HEK293 (cell line): ENCODE measurements around the gene CSTA.

Source experiments
- CTCF ChIA-PET: fragments of 350-600 bp; formaldehyde crosslinking; extraction: SDS; loops from one replicate; lab custom pipeline; 2021; ENCODE audit warnings: antibody characterized with exemption; lab: Yijun Ruan, JAX
- POLR2A ChIA-PET: fragments of 300-600 bp; formaldehyde crosslinking; extraction: SDS; loops from one replicate; lab custom pipeline; 2020; ENCODE audit warnings: antibody characterized with exemption, inconsistent platforms; lab: Yijun Ruan, JAX
- H3K27ac ChIP-seq: fragments of 200-500 bp; sonication (Bioruptor generic); 2 replicates; pipeline ENCODE4 v1.5.1; 2014; ENCODE audit warnings: low read depth, low read length, control low read depth, inconsistent platforms; ENCODE audit errors: extremely low read depth
- H3K36me3 ChIP-seq, 2 experiments: fragments of 200-500 bp in 1 of 2; sonication (Bioruptor generic) in 1 of 2; 1 replicate in 1 of 2; 2 replicates in 1 of 2; pipeline ENCODE4 v1.5.1; 2014 to 2017; ENCODE audit warnings: inconsistent platforms in 2 of 2, low read length in 2 of 2; ENCODE audit not compliant: control insufficient read depth in 2 of 2, insufficient read depth in 1 of 2
- H3K4me1 ChIP-seq: fragments of 200-500 bp; sonication (Bioruptor generic); 2 replicates; pipeline ENCODE4 v1.5.1; 2014; ENCODE audit warnings: mild to moderate bottlenecking, low read length, inconsistent platforms; ENCODE audit not compliant: control insufficient read depth, insufficient read depth
- H3K4me3 ChIP-seq: 2 replicates; pipeline ENCODE4 v1.5.1; 2011; ENCODE audit warnings: low read depth, mild to moderate bottlenecking, control low read depth, low read length, moderate library complexity
- H3K9me3 ChIP-seq: fragments of 200-500 bp; sonication (Bioruptor generic); 2 replicates; pipeline ENCODE4 v1.5.1; 2014; ENCODE audit warnings: low read depth, low read length, inconsistent platforms; ENCODE audit not compliant: control insufficient read depth, insufficient read depth
- HOXA7 ChIP-seq: sonication (generic); formaldehyde crosslinking; IDR thresholded peaks from 2 replicates; pipeline ENCODE4 v1.8.1; 2022; ENCODE audit warnings: missing genetic modification reagents, borderline replicate concordance
- KLF7 ChIP-seq: fragments of 450-650 bp; formaldehyde crosslinking; IDR thresholded peaks from 2 replicates; pipeline ENCODE4 v1.5.1; 2016; ENCODE audit warnings: missing biosample characterization, missing genetic modification characterization, borderline replicate concordance
- SP3 ChIP-seq: fragments of 450-650 bp; formaldehyde crosslinking; IDR thresholded peaks from 2 replicates; pipeline ENCODE4 v1.5.1; 2016; ENCODE audit warnings: missing biosample characterization, missing genetic modification characterization
- ZNF350 ChIP-seq: fragments of 450-650 bp; formaldehyde crosslinking; IDR thresholded peaks from 2 replicates; pipeline ENCODE4 v1.5.0; 2017; ENCODE audit warnings: missing biosample characterization, mild to moderate bottlenecking, missing genetic modification characterization
- ZNF585B ChIP-seq: fragments of 450-650 bp; formaldehyde crosslinking; IDR thresholded peaks from 2 replicates; pipeline ENCODE4 v1.5.1; 2016; ENCODE audit warnings: missing biosample characterization, missing genetic modification characterization
- ZNF660 ChIP-seq: fragments of 450-650 bp; IDR thresholded peaks from 2 replicates; pipeline ENCODE4 v1.5.1; 2018; ENCODE audit warnings: missing biosample characterization, mild to moderate bottlenecking, missing genetic modification characterization
- ZNF707 ChIP-seq: fragments of 450-650 bp; formaldehyde crosslinking; IDR thresholded peaks from 2 replicates; pipeline ENCODE4 v1.5.1; 2016; ENCODE audit warnings: missing biosample characterization, missing genetic modification characterization
- TF ChIP-seq, protein P1 (sequence below): fragments of 450-650 bp; formaldehyde crosslinking; IDR thresholded peaks from 2 replicates; pipeline ENCODE4 v1.5.1; 2016; ENCODE audit warnings: missing biosample characterization, missing genetic modification characterization
- TF ChIP-seq, protein P2 (sequence below): fragments of 450-650 bp; formaldehyde crosslinking; IDR thresholded peaks from 2 replicates; pipeline ENCODE4 v1.5.1; 2016; ENCODE audit warnings: missing biosample characterization, missing genetic modification characterization
- TF ChIP-seq, protein P3 (sequence below): fragments of 450-650 bp; formaldehyde crosslinking; IDR thresholded peaks from 2 replicates; pipeline ENCODE4 v1.5.1; 2016; ENCODE audit warnings: missing biosample characterization, missing genetic modification characterization
- TF ChIP-seq, protein P4 (sequence below): fragments of 450-650 bp; formaldehyde crosslinking; IDR thresholded peaks from 2 replicates; pipeline ENCODE4 v1.5.1; 2016; ENCODE audit warnings: missing biosample characterization, missing genetic modification characterization
- TF ChIP-seq, protein P5 (sequence below): fragments of 450-650 bp; formaldehyde crosslinking; IDR thresholded peaks from 2 replicates; pipeline ENCODE4 v1.5.1; 2016; ENCODE audit warnings: missing biosample characterization, missing genetic modification characterization
- TF ChIP-seq, protein P6 (sequence below): fragments of 450-650 bp; formaldehyde crosslinking; IDR thresholded peaks from 2 replicates; pipeline ENCODE4 v1.5.1; 2017; ENCODE audit warnings: missing biosample characterization, missing genetic modification characterization

The CSTA gene

DNA sequence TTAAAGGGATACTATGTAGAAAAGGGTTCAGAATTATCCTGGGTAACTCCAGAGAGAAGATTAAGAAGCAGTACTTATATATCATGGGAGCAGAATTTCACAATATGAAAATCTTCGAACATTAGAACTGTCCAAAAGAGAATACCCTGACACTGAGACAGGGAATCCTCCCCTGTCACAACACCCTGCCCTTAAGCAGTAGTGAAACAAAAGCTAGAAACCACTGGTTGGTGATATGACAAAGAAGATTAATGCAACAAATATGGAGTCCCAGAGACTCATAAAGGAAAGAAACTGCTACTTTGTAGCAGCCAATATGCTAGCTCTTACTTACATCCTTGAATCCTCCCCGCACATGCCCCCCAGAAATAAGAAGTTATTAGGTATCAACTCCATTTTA lies 39.4 kb downstream of the CSTA start:
- ChIA-PET CTCF (interaction anchor here (0.6 to 1.3 kb wide), 2 partner anchors 28 to 254 kb away, joined by 4 to 5 read pairs; no protein-coding TSS in a partner anchor), POLR2A (no interaction called here)
- no peak for TF ChIP-seq ZNF350 (tag by site-specific recombination)
- TF ChIP-seq, protein P1, sequence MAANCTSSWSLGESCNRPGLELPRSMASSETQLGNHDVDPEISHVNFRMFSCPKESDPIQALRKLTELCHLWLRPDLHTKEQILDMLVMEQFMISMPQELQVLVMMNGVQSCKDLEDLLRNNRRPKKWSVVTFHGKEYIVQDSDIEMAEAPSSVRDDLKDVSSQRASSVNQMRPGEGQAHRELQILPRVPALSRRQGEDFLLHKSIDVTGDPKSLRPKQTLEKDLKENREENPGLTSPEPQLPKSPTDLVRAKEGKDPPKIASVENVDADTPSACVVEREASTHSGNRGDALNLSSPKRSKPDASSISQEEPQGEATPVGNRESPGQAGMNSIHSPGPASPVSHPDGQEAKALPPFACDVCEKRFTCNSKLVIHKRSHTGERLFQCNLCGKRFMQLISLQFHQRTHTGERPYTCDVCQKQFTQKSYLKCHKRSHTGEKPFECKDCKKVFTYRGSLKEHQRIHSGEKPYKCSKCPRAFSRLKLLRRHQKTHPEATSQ (tag by site-specific recombination): no peak
- TF ChIP-seq HOXA7: no peak
- TF ChIP-seq, protein P2, sequence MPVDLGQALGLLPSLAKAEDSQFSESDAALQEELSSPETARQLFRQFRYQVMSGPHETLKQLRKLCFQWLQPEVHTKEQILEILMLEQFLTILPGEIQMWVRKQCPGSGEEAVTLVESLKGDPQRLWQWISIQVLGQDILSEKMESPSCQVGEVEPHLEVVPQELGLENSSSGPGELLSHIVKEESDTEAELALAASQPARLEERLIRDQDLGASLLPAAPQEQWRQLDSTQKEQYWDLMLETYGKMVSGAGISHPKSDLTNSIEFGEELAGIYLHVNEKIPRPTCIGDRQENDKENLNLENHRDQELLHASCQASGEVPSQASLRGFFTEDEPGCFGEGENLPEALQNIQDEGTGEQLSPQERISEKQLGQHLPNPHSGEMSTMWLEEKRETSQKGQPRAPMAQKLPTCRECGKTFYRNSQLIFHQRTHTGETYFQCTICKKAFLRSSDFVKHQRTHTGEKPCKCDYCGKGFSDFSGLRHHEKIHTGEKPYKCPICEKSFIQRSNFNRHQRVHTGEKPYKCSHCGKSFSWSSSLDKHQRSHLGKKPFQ: no peak
- no peak for TF ChIP-seq KLF7 (tag by site-specific recombination)
- TF ChIP-seq, protein P3, sequence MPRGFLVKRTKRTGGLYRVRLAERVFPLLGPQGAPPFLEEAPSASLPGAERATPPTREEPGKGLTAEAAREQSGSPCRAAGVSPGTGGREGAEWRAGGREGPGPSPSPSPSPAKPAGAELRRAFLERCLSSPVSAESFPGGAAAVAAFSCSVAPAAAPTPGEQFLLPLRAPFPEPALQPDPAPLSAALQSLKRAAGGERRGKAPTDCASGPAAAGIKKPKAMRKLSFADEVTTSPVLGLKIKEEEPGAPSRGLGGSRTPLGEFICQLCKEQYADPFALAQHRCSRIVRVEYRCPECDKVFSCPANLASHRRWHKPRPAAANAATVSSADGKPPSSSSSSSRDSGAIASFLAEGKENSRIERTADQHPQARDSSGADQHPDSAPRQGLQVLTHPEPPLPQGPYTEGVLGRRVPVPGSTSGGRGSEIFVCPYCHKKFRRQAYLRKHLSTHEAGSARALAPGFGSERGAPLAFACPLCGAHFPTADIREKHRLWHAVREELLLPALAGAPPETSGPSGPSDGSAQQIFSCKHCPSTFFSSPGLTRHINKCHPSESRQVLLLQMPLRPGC (tag by site-specific recombination): no peak
- TF ChIP-seq ZNF660 (tag by site-specific recombination): no peak
- TF ChIP-seq ZNF585B: no peak
- Histone ChIP-seq H3K4me1 (no peaks in the 10 kb centered on the region), H3K36me3 (peaks cover 8 to 60% of the 10 kb centered on the region in 2 experiments), H3K9me3 (no peaks in the 10 kb centered on the region), H3K4me3 (no peak overlapping the region), H3K27ac (no peak overlapping the region)

DNA sequence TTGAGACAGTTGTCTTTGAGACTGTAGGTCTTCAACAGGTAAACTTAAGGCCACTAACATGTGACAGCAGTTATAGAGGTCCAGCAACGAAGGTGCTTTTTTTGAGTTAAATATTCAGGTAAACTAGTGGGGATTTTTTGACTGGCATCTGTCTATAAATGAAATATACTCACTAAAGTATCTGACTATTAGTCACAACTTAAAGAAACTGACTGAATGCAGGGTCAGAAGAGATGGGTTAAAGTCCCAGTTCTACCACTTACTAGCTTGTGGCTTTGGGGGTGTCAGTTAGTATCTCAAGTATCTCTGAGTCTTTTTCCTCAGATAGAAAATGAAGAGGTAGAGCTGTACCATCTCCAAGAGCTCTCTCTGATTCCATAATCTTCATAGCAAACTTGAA lies 40.0 kb downstream of the CSTA start:
- TF ChIP-seq, protein P4, sequence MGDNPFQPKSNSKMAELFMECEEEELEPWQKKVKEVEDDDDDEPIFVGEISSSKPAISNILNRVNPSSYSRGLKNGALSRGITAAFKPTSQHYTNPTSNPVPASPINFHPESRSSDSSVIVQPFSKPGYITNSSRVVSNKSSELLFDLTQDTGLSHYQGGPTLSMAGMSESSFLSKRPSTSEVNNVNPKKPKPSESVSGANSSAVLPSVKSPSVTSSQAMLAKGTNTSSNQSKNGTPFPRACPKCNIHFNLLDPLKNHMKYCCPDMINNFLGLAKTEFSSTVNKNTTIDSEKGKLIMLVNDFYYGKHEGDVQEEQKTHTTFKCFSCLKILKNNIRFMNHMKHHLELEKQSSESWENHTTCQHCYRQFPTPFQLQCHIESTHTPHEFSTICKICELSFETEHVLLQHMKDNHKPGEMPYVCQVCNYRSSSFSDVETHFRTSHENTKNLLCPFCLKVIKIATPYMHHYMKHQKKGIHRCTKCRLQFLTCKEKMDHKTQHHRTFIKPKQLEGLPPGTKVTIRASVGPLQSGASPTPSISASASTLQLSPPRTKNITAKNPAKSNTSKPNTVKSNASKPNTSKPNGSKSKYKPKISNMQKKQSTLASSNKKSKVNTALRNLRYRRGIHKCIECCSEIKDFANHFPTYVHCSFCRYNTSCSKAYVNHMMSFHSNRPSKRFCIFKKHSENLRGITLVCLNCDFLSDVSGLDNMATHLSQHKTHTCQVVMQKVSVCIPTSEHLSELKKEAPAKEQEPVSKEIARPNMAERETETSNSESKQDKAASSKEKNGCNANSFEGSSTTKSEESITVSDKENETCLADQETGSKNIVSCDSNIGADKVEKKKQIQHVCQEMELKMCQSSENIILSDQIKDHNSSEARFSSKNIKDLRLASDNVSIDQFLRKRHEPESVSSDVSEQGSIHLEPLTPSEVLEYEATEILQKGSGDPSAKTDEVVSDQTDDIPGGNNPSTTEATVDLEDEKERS (tag by site-specific recombination): no peak
- TF ChIP-seq, protein P5, sequence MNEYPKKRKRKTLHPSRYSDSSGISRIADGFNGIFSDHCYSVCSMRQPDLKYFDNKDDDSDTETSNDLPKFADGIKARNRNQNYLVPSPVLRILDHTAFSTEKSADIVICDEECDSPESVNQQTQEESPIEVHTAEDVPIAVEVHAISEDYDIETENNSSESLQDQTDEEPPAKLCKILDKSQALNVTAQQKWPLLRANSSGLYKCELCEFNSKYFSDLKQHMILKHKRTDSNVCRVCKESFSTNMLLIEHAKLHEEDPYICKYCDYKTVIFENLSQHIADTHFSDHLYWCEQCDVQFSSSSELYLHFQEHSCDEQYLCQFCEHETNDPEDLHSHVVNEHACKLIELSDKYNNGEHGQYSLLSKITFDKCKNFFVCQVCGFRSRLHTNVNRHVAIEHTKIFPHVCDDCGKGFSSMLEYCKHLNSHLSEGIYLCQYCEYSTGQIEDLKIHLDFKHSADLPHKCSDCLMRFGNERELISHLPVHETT: no peak
- TF ChIP-seq ZNF707 (tag by site-specific recombination): no peak
- TF ChIP-seq, protein P6, sequence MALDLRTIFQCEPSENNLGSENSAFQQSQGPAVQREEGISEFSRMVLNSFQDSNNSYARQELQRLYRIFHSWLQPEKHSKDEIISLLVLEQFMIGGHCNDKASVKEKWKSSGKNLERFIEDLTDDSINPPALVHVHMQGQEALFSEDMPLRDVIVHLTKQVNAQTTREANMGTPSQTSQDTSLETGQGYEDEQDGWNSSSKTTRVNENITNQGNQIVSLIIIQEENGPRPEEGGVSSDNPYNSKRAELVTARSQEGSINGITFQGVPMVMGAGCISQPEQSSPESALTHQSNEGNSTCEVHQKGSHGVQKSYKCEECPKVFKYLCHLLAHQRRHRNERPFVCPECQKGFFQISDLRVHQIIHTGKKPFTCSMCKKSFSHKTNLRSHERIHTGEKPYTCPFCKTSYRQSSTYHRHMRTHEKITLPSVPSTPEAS: no peak
- no peak for TF ChIP-seq SP3 (tag by site-specific recombination)
- no peak overlapping the region for H3K4me3 ChIP-seq
- H3K9me3 ChIP-seq: no peaks in the 10 kb centered on the region
- peaks cover 13 to 63% of the 10 kb centered on the region in 2 experiments for H3K36me3 ChIP-seq
- ChIA-PET CTCF (interaction anchor here (1.3 kb wide), 1 partner anchor 28 kb away, joined by 4 read pairs; no protein-coding TSS in a partner anchor), POLR2A (no interaction called here)
- no peak overlapping the region for H3K27ac ChIP-seq
- H3K4me1 ChIP-seq: no peaks in the 10 kb centered on the region
